Lower leg skin (tissue), 3 donors: ENCODE data around the gene SLC28A1.

Experiments used
- POLR2A ChIP-seq, 2 donors: fragments of 450-650 bp; IDR thresholded peaks; one replicate each; pipeline ENCODE4 v1.6.1; 2016 to 2017; ENCODE audit warnings: antibody characterized with exemption in 2 of 2, mild to moderate bottlenecking in 1 of 2, moderate library complexity in 1 of 2
- TF ChIP-seq, protein P1 (sequence below), 3 donors: fragments of 450-650 bp; IDR thresholded peaks; one replicate each; pipeline ENCODE4 v1.5.1; 2016; ENCODE audit warnings: antibody characterized with exemption in 3 of 3, mild to moderate bottlenecking in 3 of 3, moderate library complexity in 2 of 3

- TF ChIP-seq, protein P1, sequence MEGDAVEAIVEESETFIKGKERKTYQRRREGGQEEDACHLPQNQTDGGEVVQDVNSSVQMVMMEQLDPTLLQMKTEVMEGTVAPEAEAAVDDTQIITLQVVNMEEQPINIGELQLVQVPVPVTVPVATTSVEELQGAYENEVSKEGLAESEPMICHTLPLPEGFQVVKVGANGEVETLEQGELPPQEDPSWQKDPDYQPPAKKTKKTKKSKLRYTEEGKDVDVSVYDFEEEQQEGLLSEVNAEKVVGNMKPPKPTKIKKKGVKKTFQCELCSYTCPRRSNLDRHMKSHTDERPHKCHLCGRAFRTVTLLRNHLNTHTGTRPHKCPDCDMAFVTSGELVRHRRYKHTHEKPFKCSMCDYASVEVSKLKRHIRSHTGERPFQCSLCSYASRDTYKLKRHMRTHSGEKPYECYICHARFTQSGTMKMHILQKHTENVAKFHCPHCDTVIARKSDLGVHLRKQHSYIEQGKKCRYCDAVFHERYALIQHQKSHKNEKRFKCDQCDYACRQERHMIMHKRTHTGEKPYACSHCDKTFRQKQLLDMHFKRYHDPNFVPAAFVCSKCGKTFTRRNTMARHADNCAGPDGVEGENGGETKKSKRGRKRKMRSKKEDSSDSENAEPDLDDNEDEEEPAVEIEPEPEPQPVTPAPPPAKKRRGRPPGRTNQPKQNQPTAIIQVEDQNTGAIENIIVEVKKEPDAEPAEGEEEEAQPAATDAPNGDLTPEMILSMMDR (IDR thresholded peaks at IDR 0.05) = no peak
- TF ChIP-seq POLR2A (IDR thresholded peaks at IDR 0.05) = no peak
Observed at GRCh38 chr15:84859144-84859543, 25.3 kb upstream of the SLC28A1 start.
